ENCODE measurements around the gene LITAFD.

Gene LITAFD

DNA sequence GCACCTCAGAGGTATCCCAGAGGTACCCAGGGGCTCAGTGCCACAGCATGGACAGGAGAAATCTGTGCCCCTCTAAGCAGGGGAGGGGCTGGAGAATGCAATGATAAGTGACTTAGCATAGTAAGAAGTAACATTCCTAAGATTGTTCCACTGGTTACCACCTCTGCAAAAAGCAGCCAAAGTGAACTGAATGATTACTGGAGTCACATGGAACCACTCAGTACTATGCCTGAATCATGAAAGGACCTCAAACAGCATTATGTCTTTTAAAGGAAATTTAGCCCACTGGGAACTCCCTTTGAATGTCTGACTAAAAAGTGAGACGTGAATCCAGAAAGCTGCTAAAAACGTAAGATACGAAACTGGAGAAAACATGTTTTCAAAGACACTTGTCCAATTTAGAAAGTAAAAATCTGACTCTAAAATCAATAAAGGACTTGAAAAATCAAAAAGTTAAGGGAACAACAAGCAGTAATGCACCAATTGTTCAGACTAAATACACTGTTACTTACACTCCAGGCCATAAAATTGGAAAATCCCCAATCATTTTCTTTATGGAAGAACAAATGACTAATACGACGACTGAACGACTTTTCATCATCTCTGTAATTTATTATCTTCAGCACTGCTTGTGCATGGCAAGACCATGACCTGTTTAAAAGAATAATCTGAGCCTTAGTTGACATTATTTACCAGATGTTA, 38.6 kb downstream of the LITAFD start:
- TF ChIP-seq POLR2A (IDR thresholded peaks at IDR 0.05; ENCODE audit: low read depth, low read length), result no peak
- DNase-seq (ENCODE audit: insufficient read length, low spot score), result no peak
- no peak for FAIRE-seq

DNA sequence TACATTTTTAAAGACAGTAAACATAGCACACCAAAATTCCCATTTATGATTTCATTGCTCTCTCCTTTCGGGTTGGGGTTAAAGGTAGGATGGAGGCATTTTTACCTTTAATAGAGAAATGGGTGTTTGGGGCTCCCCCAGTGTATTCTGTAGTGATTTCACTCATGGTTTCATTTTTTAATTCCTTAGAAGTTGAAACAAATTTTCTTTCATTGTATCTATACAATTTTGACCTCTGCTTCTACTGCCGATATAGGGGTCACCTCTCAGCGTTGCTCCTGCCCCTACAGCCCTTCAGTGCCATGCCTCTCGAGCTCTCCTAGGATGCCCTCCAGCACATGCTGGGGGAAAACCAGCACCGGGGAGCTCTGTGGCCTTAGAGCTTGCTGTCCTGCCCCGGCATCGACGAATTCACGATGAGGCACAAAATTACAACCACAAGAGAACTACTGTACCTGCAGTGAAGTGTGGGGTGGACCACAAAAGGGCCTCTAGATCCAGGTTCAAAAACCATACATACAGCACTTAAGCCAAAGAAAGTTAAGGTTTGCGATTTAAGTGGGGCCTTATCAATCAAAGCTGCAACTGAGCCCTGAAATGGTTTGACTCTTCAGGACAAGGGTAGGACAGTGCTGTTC, 39.3 kb downstream of the LITAFD start:
- no peak for TF ChIP-seq POLR2A (IDR thresholded peaks at IDR 0.05; ENCODE audit: low read depth, low read length)
- DNase-seq (ENCODE audit: insufficient read length, low spot score) (no peak), FAIRE-seq (no peak)

DNA sequence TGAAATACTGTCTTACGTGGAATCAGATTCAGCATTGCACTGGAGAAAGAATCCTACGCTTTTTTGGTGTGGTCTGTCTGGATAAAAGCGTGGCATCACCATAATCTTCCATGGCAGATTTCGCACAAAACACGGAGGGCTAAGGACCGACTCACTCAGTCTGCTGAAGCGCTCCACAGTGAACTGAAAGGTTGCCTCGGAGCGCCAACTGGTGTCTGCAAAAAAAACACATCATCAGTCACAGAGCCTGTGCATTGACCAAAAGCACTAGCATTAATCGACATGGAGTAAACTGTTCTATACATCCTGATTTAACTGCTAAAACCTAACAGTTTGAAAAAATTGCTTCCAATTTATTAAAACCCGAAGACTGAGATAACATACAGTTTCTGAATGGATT, 41.0 kb downstream of the LITAFD start:
- FAIRE-seq (no peak), DNase-seq (ENCODE audit: insufficient read length, low spot score) (no peak)
- no peak for TF ChIP-seq POLR2A (IDR thresholded peaks at IDR 0.05; ENCODE audit: low read depth, low read length)

DNA sequence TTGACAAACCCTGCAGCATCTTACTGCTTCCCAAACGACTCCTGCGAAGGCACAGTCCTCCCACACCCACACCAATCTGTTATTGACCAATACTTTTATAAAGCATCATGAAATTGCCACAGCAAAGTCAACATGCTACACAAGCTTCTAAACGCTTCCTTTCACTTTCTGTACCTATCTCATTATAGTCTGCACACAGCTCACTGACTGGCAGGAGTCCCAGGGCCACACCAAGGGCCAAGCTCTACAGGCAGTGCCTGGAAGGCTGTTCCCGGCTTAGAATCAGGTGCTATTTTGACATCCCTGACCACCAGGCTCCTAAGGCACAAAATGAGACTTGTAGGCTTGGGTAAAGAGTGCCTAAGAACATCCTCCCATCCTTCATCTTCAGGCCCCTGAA, 42.1 kb downstream of the LITAFD start:
- FAIRE-seq, result no peak
- no peak for DNase-seq (ENCODE audit: insufficient read length, low spot score)
- TF ChIP-seq POLR2A (IDR thresholded peaks at IDR 0.05; ENCODE audit: low read depth, low read length), result no peak

DNA sequence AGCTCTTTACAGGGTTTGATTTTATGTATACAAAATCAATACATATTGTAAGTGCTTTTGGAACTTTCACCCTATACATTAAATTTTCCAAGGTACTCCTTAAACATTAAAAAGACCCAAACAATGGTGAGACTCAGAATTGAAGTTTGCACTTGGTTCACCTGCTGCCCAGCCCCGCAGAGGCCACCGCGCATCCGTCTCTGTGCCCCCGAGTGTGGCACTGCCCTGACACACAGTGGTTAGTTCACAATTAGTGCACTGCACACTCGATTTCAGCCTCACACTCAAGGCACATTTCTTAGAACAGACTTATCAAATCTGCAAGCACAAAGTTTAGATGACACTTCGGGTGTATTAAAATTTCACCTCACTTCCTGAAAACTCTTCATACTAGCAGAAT, 43.3 kb downstream of the LITAFD start:
- TF ChIP-seq POLR2A (IDR thresholded peaks at IDR 0.05; ENCODE audit: low read depth, low read length), result no peak
- DNase-seq (ENCODE audit: insufficient read length, low spot score) (no peak), FAIRE-seq (no peak)

DNA sequence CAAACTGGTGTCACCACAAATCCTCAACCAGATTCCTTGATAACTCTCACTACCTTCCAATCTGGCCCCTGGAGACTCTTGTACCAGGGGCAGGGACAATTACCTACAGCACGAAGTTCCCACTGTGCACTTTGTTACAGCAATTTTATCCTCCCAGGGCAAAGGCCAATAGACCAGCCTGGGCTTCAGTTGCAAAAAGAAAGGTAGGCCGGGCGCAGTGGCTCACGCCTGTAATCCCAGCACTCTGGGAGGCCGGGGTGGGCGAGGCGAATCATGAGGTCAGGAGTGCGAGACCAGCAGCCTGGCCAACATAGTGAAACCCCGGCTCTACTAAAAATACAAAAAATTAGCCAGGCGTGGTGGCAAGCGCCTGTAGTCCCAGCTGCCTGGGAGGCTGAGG, 44.7 kb downstream of the LITAFD start:
- DNase-seq (ENCODE audit: insufficient read length, low spot score) (no peak), FAIRE-seq (no peak)
- TF ChIP-seq POLR2A (IDR thresholded peaks at IDR 0.05; ENCODE audit: low read depth, low read length), result no peak

DNA sequence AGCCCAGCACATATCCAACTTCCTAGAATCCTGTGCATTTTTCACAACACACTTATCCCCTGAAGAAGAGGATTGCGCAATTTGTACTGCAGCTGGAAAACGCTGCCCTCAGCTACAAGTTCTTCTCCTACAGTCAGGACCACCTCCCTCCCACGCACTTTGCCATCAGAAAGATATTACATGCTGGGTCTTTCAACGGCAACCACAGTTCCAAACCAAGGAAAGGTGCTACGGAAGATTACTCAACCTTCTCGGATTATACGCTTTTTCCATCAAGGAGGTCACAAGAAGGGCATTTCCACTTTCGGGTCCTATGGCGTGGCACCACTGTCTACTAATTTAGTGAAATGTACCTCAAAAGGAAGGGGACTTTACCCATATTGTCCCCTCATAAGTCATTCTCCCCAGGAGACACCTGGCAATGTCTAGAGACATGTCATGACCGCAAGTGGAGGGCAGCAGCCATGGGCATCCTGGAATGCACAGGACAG, 46.4 kb downstream of the LITAFD start:
- DNase-seq (ENCODE audit: insufficient read length, low spot score), result no peak
- TF ChIP-seq POLR2A (IDR thresholded peaks at IDR 0.05; ENCODE audit: low read depth, low read length), result no peak
- no peak for FAIRE-seq

DNA sequence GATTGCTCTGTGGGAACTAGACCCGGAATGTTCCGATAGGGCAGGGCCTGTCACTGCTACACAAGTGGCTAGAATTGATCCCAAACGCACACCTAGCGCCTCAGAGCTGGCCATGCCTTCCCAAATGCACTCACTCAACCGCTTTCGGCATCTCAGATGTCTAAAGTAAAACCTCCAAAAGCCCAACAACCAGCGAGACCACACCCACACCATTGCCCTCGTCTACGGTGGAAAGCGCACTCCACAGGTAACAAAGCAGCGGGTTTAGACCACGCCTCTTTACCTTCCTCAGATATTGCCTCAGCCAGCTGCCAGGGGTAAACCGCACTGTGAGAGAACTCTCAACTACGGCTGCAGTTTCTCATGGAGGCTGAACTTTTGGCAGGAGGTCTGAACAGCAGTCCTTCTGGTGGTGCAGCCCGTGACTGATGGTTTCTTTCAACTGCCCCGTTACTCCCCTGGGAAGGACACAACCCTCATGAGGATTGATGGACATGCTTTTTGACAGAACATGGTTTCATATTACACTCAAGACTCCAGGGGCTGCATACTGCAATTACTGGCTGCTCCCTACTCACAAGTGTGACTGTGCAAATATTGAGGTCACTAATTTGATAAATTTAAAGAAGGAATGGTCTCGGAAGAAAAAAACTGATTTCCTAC, 47.1 kb downstream of the LITAFD start:
- DNase-seq (ENCODE audit: insufficient read length, low spot score), result no peak
- FAIRE-seq, result no peak
- TF ChIP-seq POLR2A (IDR thresholded peaks at IDR 0.05; ENCODE audit: low read depth, low read length), result no peak

DNA sequence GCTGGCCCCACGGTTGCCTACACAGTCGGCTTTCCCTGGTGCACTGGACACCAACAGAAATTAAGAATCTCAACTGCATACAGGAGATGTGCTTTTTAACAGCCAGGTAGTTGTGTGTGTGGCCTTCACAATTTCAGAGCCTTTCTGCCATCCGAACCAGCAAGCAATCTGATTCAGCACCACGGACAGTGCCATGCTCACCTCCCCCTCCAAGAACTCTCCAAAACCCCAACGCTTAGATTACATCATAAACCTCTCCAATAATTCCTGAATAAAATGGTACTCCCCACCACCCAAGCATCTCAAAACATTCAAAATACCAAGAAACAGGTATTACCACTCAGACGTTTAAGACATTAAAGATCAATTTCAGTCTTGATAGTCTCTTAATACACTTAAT, 49.7 kb downstream of the LITAFD start:
- no peak for DNase-seq (ENCODE audit: insufficient read length, low spot score)
- FAIRE-seq, result no peak
- TF ChIP-seq POLR2A (IDR thresholded peaks at IDR 0.05; ENCODE audit: low read depth, low read length), result no peak

DNA sequence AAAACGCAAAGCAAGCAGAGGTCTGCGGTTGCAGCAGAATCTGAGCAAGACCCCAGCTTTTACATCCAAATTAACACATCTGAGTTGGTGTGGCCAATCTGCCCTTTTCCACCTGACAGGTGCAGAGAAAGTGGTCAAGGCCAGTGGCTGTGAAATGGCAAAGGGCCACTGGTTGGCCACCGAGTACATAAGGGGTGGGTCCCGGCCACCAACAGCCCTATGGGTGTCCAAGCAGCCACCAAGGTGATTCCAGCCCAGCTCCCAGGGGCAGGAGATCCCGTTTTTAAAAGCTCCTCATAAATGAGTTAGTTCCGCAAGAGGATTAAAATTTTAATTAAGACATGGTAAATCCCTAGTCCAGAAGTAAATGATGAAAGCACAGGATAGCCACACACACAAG, 52.5 kb downstream of the LITAFD start:
- no peak for TF ChIP-seq POLR2A (IDR thresholded peaks at IDR 0.05; ENCODE audit: low read depth, low read length)
- FAIRE-seq (no peak), DNase-seq (ENCODE audit: insufficient read length, low spot score) (no peak)
